ENCODE measurements around the gene TEX48.

TEX48 gene

DNA sequence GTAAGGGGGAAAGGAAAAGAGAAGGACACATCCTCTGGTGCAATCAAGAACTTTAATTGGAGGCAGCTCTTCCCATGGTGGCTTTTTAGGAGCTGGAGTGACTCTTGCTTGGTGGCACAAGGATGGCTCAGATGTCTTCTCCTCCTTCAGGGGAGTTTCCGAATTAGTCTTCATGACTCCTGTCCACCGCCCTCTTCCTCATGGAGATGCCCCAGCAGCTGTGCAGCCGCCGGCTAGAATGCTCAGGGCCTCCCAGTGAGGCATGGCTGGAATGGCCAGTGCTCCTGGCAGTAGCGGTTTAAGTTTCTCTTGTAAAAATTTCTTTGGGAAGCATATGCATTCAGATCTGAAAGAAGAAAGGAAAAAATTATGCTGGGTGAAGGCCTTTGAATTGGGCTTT lies 15.6 kb downstream of the TEX48 start:
- peak; percentile 65 to 80 (median 79) for DNase-seq

DNA sequence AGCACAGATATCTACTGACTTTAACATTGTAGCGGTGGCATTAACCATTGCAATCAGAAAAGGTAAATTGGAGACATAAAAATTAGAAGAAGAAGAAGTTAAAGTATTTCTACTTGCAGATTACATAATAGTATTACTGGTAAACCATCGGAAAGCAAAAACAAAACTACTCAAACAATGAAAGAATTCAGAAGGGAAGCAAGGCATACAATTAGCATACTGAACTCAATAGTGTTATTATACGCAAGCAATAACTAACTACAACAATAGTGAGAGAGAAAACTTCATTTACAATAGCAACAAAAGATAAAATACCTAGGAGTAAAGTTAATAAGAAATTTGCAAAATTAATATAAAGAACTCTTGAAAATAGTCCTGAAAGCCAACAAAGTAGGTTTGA lies 17.8 kb downstream of the TEX48 start:
- no peak for DNase-seq

DNA sequence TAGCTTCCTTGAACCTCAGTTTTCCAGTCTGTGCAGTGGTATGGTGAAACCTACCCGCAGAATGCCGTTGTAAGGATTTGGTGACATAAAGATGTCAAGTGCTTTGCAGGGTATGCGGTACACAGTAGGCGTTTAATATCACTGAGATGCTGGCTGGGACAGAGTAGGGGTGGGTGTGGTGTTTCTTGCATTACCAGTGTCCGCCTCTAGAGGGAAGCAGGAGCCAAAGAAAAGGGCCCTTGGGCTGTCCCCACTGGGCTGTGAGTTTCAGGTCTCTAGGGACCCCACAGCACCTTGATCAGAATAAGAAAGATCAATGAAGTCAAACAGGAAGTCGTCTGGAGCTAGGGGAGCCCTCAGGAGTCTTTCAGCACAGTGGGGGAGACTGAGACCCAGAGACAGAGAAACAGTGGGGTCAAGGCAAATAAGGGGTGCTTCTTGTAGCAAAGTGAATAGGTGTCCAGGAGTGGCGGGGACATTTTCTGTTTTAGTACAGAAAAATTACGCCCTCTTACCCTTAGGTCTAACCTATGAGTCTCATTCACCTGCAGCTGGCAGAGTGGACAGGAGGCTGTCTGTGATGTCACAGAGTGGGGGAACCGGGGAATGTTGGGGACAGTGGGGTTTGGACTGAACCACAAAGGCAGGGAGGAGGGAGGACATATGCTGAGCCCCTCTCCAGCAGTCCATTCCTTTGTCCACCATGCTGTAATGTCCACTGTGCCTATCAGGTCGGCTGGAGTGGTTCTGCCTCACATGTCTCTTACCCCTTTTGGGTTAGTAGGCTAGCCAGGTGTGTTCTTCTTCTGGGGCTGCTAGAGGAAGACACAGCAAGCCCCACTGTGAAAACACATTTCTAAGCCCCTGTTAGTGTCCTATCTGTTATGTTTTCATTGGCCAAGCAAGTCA lies 19.7 kb downstream of the TEX48 start:
- DNase-seq: peak; percentile 49 to 81 (median 73)

DNA sequence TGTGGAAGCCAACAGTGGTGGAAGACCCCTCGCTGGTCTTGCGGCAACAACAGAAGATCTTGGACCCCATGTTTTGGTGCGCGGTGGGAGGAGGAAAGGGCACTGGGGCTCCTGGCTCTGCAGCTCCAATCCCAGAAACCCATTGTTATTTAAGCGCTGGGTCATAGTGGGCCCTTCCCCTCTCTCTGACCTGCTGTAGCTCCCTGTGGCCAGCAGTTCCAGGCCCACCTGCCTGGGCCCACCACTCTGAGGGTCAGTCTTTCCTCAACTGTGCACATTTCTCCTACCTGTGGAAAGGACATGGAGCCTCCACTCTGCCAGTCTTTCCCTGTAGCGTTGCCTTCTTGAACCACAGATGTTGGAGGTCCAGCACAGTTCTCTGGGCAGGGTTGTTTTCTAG lies 24.3 kb downstream of the TEX48 start, which contains the start of gene TEX53:
Gene TEX53, minus strand, starts transcription at position 101 of the 400 bp plus-strand sequence. Its CDS starts 31 bp downstream, at position 70.
- DNase-seq: no peak

DNA sequence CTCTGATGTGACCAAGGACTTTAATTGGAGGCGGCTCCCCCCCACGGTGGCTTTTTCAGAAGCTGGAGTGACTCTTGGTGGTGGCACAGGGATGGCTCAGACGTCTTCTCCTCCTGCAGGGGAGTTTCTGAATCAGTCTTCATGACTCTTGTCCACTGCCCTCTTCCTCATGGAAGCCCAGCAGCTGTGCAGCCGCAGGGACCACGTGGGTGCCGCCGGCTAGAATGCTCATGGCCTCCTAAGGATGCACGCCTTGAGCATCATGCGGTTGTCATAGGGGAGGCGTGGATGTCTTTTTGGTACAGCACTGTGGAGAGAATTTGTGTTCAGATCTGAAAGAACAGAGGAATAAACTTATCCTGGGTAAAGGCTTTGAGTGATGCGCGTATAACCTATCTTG lies 25.7 kb downstream of the TEX48 start:
- peak in 2 of 3 donors; percentile 25 to 32 for DNase-seq

DNA sequence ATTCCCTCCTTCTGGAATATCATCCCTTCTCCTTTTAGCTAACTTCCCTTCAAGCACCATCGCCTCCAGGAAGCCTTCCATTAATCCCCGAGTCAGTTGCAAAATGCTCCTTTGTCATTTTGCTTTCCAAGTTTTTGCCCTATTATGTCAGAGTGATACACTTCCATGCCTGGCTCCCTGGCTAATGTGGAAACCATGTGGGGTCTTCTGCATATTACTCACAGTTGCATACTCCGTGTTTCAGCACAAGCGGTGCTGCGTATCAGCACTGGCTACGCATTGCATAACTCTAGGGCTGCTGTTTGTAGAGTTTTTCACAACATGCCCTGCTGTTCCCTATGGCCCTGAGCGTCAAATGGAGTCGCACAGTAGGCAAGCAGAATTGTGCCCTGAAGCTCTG lies 26.3 kb downstream of the TEX48 start:
- peak; percentile 61 to 69 (median 64) for DNase-seq

DNA sequence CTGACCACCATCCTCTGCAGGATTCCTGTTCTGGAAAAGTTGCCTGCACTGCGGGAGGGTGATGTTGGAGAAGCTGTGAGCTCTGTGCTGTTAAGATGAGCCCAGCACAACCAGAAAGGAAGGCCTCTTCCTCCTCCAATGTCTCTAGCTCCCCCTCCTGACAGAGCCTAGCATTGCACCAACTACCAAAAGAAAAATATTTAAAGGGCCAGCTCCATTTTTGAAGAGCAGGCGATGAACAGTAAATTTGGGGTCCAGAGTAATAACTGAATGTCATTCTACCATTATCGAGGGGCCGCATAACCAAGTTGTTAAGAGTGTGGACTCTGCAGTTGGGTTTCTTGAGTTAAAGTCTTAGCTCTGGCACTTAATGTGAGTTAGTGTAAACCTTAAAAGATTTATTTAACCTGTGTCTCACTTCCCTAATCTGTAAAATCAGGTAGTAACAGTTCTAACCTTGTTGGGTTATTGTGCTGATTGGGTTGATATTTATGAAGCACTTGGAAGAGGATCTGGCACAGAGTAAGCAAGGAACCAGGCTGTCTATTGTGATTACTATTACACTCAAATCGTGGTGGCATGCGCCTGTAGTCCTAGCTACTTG lies 28.3 kb downstream of the TEX48 start:
- peak; percentile 85 to 90 (median 85) for DNase-seq

DNA sequence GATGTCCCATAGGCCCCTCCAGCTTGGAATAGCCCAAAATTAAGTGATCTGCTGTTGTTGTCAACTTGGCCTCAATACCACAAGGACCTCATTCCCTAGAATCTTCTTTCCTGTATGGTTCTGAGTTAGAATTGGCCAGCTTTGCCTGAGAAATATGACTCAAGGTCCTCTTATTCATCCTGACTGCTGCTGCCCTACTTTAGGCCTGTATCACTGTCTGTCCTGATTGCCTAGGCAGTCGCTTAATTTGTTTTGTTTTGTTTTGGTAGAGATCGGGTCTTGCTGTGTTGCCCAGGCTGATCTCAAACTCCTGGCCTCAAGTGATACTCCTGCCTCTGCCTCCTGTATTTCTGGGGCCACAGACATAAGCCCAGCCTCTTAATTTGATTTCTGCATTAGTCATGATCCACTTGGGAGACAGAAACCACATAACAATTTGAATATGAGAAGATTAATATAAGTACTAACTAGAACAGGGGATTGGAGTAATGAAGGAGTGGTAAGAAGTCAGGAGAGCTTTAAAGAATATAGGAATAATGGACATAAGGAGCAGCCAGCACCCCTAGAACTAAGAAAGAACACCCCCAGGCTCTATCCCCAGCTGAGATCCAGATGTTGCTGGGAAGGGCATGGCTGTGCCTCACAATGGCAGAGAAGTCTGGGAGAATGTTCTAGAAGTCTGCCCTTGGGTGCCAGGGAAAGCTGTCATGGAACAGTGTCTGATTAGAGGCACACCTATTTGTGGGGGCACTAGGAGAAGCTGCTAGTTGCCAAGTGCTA lies 29.0 kb downstream of the TEX48 start:
- no peak for DNase-seq

DNA sequence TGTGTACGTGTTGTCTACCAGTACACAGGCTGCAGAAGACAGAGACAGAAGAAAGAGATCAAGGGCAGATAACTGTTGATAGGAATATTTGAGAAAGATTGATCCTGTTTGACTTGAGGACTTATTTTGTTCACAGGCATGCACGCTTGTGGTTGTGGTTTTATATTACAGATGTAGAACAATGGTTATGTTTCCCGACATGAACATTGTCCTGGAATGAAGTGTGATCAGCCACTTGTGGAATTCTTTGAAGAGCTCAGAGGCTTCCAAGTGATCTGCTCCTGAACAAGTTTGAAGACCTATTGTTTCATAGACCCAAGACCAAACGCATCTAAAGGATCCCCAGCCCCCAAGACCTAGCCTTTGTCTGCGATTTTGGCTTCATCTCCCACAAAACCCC lies 38.1 kb downstream of the TEX48 start:
- DNase-seq: no peak

DNA sequence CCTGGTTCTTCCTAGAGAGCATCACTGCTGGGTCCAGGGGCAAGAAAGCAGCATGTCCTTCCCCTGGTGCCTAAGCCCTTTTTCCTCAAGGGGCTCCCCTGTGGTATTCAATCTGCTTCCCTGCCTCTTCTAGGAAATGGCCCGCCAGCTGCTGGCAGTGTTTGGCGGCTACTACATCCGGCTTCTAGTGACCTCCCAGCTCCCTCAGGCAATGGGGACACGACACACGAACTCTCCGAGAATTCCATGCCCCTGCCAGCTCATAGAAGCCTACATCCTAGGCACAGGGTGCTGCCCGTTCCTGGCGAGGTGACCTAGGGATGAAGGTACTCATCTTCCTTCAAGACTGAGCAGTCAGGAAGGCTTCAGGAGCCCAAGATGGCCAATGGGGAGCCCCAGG lies 39.0 kb downstream of the TEX48 start:
- DNase-seq: no peak

DNA sequence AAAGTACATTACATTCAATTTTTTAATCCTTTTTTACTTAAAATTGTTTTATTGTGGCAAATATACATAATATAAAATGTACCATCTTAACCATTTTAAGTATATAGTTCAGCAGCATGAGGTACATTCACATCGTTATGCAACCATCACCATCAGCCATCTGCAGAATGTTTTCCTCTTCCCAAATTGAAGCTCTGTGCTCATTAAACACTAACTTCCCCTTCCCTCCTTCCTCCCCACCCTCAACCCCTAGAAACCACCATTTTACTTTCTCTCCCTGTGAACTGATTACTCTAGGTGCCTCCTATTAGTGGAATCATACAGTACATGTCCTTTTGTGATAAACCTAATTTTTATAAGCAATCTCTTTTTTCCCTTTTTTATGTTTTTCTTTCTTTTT lies 40.0 kb downstream of the TEX48 start:
- DNase-seq: peak; percentile 33 to 50 (median 48)

DNA sequence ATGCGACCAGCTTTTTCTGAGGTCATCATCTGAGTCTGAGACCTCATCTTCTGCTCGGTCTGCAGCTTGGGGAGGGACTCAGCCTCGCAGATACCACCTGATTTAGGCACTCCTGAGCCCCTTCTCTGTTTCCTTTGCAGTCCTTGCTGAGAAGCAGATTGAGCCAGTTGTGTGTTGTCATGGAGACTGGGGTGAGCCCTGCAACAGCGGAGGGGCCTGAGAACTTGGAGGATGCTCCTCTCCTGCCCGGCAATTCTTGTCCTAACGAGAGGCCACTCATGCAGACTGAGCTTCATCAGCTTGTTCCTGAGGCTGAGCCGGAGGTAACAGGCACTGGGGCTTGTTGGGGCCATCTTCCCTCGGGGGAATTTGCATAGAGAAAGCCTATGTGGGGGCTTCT lies 43.6 kb downstream of the TEX48 start:
- no peak for DNase-seq

DNA sequence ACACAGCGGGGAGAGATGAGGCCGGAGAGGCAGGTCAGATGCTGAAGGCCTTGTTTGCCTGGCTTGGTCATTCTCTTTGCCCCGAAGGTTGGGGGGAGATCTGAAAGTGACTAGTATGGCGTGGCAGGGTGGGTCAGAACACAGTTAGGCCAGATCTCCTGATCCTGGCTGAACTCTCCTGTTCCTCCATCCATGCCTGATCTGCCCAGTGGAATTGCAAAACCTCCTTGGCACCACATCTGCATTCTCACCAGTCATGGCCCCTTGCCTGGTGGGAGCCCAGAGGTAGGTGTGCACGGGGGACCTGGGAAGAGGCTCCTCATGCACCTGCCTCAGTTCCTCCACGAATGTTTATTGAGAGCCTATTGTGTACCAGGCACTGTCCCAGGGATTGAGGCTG lies 47.6 kb downstream of the TEX48 start:
- no peak for DNase-seq

DNA sequence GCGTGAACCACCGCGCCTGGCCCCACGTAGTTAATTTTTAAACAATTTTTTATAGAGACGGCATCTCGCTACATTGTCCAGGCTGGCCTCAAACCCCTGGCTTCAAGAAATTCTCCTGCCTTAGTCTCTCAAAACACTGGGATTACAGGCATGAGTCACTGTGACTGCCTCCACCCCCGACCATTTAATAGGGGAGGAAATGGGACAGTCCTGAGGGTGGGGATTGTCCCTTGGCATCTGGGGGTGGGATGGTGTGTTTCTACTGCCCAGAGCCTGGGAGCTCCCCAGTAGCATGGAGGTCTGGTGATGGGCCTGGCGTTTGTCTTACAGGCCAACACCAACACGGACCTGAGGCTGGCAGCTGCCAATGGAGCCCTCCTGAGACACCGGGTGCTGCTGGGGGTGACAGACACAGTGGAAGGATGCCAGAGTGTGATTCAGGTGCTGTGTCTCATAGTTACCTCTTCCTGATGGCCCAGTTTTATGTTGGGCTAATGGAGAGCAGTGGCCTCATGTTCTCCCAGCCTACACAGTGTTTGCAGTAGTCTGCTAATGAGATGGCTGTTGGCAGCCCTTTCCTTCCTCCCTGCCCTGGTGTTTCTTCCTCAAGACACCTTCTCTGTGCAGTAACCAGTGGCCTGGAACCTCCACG lies 48.4 kb downstream of the TEX48 start:
- peak; percentile 43 to 71 (median 67) for DNase-seq

DNA sequence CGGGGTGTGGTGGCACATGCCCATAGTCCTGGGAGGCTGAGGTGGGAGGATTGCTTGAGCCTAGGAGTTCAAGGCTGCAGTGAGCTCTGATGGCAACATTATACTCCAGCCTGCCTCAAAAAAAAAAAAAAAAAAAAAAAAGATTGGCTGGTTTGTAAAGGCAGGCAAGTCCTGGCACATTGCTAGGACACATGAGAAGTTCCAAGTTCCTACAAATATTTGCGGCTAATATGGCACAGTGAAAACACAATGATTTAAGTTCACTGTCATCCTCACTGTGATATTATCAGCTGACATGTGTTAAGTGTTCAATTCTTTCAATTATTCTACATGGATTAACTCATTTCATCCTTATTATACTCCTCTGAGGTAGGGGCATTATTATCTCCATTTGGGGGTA lies 50.8 kb downstream of the TEX48 start:
- no peak for DNase-seq

DNA sequence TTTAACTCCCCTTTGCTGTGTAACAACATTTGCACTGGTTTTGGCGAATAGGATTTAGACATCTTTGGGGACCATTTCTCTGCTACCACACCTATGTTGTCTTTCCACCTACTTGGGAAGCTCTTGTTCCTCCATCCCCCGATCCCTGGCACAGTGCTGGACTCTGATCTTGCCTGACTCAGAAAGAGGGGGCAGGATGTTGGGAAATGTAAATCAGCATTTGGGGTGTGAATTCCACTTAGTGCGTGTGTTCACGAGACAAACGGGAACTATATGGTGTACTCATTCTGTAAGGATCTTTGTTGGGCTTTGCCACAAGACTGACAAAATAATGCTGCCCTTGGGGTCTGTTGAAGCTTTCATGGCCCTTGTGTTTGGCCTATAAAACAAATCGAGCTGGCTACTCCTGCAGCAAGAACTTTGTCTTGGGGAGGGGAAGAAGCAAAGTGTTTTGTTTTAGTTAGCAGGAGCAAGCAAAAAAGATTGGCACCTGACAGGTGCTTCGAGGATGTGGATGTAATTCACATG lies 52.4 kb downstream of the TEX48 start:
- peak in 1 of 3 donors; percentile 29 for DNase-seq

DNA sequence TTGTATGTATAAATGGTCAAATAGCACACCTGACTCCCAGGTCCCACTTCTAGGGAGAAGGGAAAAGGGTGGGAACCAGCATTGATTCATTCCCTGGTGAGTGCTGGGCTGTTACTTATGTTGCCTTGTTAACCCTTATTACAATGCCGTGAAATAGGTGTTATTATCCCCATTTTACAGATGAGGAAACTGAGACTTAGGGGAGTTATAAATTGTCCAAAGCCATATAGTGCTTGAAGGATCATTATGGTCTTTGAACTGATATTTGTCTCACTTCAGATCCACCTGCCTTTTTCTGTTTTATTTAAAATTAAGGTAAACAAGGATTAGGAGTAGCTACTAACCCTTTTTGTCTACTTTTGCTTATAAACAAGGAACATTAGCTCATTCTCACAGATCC lies 54.4 kb downstream of the TEX48 start:
- DNase-seq: no peak

DNA sequence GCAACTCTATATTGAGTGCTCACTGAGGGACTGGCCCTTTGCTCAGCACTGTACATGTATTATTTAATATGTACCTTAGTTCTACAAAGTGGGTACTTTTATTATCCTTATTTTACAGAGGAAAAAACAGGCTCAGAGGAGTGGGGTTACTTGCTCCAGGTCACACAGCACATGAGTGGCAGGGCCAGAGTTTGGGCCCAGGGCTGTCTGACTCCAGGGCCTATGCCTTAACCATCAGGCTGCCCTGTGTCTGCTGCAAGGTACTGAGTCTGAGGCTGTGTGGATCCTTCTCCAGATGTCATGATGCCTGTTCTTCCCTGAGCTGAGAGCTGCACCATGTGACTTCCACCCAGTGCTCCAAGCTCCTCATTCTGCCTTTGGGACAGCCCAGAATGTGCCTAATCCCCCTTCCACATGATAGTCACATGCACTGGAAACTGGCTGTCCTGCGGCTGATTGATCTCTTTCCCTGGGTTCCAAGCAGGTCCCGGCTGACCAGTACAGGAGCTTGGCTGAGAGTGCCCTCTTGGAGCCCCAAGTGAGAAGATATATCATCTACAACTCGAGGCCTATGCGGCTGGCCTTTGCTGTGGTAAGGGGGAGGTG lies 55.5 kb downstream of the TEX48 start:
- DNase-seq: no peak

DNA sequence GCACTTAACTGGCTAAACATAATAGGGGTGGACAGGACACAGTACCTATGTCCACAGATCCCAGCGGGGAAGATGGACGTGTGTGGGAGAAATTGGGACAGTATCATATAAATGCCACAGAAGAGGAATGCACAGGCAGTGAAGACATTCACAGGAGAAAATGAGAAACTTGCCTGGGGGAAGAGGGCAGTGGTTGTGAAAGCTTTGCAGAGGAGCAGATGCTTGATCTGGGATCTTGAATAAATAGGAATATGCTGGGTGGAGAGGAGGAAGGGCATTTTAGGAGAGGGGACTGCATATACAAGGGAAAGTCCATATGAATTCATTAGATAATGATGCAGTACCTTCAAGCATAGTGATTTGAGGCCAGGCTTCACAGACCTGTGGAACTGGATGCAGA lies 57.3 kb downstream of the TEX48 start:
- DNase-seq: no peak

DNA sequence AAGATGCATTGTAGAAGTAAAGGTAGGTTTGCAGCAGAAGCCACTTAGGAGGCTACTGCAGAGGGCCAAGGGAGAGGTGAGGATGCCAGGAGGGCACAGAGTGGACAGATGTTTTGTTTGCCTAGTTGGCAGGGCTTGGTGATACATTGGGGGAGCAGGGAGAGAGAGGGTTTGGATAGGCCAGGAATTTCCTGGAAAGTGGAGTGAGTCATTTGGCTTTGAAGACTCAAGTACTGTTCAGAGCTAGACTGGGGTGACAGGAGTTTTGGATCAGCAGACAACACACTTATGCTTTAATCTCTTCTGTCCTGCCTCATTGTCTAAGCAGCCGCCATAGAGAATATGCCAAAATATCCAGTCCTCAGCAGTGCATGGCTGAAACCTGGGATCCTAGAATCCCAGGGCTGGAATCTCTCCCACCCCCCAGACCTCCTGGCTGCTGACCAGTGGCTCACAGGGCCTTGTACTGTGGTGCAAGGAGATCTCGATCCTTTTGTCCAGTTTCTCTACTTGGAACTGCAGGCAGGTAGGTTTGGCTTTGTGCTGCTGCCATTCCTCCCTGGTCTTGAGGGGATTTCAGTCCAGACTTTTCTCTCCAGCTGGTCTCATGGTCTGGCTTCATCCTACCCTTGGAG lies 59.9 kb downstream of the TEX48 start:
- peak in 1 of 3 donors; percentile 24 for DNase-seq

DNA sequence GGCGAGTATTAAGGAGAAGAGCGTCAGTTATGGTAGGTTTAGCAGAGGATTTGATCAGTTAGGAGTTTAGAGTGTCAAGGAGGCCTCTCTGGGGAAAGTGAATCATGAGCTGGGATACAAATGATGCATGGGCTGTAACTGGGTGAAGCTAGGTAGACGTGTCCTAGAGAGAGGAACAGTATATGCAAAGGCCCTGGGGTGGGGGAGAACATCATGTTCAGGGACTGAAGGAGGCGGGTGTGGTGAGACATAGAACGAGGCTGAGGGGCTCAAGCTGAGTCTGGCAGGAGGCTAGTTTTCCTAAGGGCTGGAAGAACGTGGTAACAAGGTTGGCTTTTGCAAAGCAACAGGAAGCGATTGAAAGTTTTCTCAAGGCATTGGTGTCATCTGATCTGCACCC lies 60.4 kb downstream of the TEX48 start:
- DNase-seq: no peak
